Neural cell (in vitro differentiated cells): ENCODE measurements around the gene TNS4. TPM values are rescaled to one million over a fixed set of nuclear protein-coding genes. Genes with fewer than 3 reads are reported as not detected.

Source experiments
- H2AFZ ChIP-seq: fragments of 200-600, 300-800 bp; sonication (generic), shearing (Covaris generic); 2 replicates; pipeline ENCODE4 v1.6.0; 2014; ENCODE audit warnings: low read depth, mild to moderate bottlenecking, antibody characterized with exemption, low read length, moderate library complexity
- H3F3A ChIP-seq: fragments of 200-600 bp; shearing (Covaris generic); 2 replicates; pipeline ENCODE4 v1.6.1; 2016; ENCODE audit warnings: mild to moderate bottlenecking, moderate library complexity, mixed read lengths, antibody characterized with exemption, low read length; ENCODE audit not compliant: insufficient read depth, poor library complexity, severe bottlenecking
- H3K27ac ChIP-seq: fragments of 200-600, 300-800 bp; sonication (generic), shearing (Covaris generic); 2 replicates; pipeline ENCODE4 v1.5.1; 2014; ENCODE audit warnings: mild to moderate bottlenecking, low read length, moderate library complexity
- H3K27me3 ChIP-seq: fragments of 300-800, 200-600 bp; sonication (generic), shearing (Covaris generic); 2 replicates; pipeline ENCODE4 v1.6.0; 2014; ENCODE audit warnings: mild to moderate bottlenecking, low read depth, low read length, moderate library complexity; ENCODE audit not compliant: insufficient read depth
- H3K36me3 ChIP-seq: fragments of 300-800, 200-600 bp; sonication (generic), shearing (Covaris generic); 2 replicates; pipeline ENCODE4 v1.5.1; 2014; ENCODE audit warnings: mild to moderate bottlenecking, antibody characterized with exemption, low read length, moderate library complexity; ENCODE audit not compliant: insufficient read depth
- H3K4me2 ChIP-seq: fragments of 300-800, 200-600 bp; sonication (generic), shearing (Covaris generic); 2 replicates; pipeline ENCODE4 v1.6.0; 2014; ENCODE audit warnings: mild to moderate bottlenecking, low read length
- H3K4me3 ChIP-seq: fragments of 300-800, 200-600 bp; sonication (generic), shearing (Covaris generic); 2 replicates; pipeline ENCODE4 v1.5.1; 2014; ENCODE audit warnings: mild to moderate bottlenecking, low read length, moderate library complexity
- H3K79me2 ChIP-seq: fragments of 200-600 bp; shearing (Covaris generic); replicated peaks from 2 replicates; pipeline ENCODE4 v1.6.0; 2014; ENCODE audit warnings: mild to moderate bottlenecking, low read length, moderate library complexity; ENCODE audit not compliant: insufficient read depth
- H3K9ac ChIP-seq: fragments of 300-800, 200-600 bp; sonication (generic), shearing (Covaris generic); 2 replicates; pipeline ENCODE4 v1.6.1; 2016; ENCODE audit warnings: mild to moderate bottlenecking, low read length, mixed read lengths
- H3K9me2 ChIP-seq: fragments of 200-600 bp; shearing (Covaris generic); 2 replicates; pipeline ENCODE4 v1.6.1; 2016; ENCODE audit warnings: mild to moderate bottlenecking, low read length, mixed read lengths; ENCODE audit not compliant: insufficient read depth
- H3K9me3 ChIP-seq: fragments of 200-600, 300-800 bp; sonication (generic), shearing (Covaris generic); 2 replicates; pipeline ENCODE4 v1.6.1; 2016; ENCODE audit warnings: mild to moderate bottlenecking, mixed run types, low read length, moderate library complexity, mixed read lengths
- H4K20me1 ChIP-seq: fragments of 200-600 bp; shearing (Covaris generic); 2 replicates; pipeline ENCODE4 v1.6.1; 2016; ENCODE audit warnings: mild to moderate bottlenecking, mixed run types; ENCODE audit not compliant: insufficient read depth
- EP300 ChIP-seq: fragments of 450-650 bp; conservative IDR thresholded peaks from 2 replicates; pipeline ENCODE4 v1.6.1; 2014; ENCODE audit warnings: antibody characterized with exemption, mild to moderate bottlenecking, moderate library complexity; ENCODE audit not compliant: poor library complexity, severe bottlenecking
- EZH2 ChIP-seq: fragments of 200-600, 300-800 bp; shearing (Covaris generic), sonication (generic); IDR thresholded peaks from 2 replicates; pipeline ENCODE4 v1.6.1; 2014; ENCODE audit warnings: antibody characterized with exemption, low read length, borderline replicate concordance, mild to moderate bottlenecking; ENCODE audit not compliant: insufficient read depth, poor library complexity, severe bottlenecking
- MXI1 ChIP-seq: fragments of 450-650 bp; conservative IDR thresholded peaks from 2 replicates; pipeline ENCODE4 v1.6.1; 2014; ENCODE audit warnings: antibody characterized with exemption, mild to moderate bottlenecking; ENCODE audit not compliant: poor library complexity, severe bottlenecking
- POLR2AphosphoS5 ChIP-seq: IDR thresholded peaks from 2 replicates; pipeline ENCODE4 v1.6.1; 2012
- RAD21 ChIP-seq: fragments of 450-650 bp; conservative IDR thresholded peaks from 2 replicates; pipeline ENCODE4 v1.6.1; 2014; ENCODE audit warnings: antibody characterized with exemption, mild to moderate bottlenecking, moderate library complexity
- SMC3 ChIP-seq: fragments of 450-650 bp; conservative IDR thresholded peaks from 2 replicates; pipeline ENCODE4 v1.6.1; 2014; ENCODE audit warnings: antibody characterized with exemption, mild to moderate bottlenecking, moderate library complexity; ENCODE audit not compliant: poor library complexity
- TAF1 ChIP-seq: IDR thresholded peaks from 2 replicates; pipeline ENCODE4 v1.6.1; 2012; ENCODE audit warnings: low read depth
- polyA plus RNA-seq: library from polyadenylated mRNA; depleted of rRNA; stranded (reverse); fragments of >200 nt; gene quantifications from 2 replicates; pipeline ENCODE4 v1.2.3, GENCODE V29; 2014
- TF ChIP-seq, protein P1 (sequence below): IDR thresholded peaks from 2 replicates; pipeline ENCODE4 v1.6.1; 2012; ENCODE audit warnings: borderline replicate concordance
- TF ChIP-seq, protein P2 (sequence below): fragments of 450-650 bp; IDR thresholded peaks from 2 replicates; pipeline ENCODE4 v1.5.1; 2014; ENCODE audit warnings: antibody characterized with exemption, mild to moderate bottlenecking, moderate library complexity; ENCODE audit not compliant: poor library complexity, severe bottlenecking

TNS4 gene
- polyA plus RNA-seq, 1 donor from 2014 or later: not detected

DNA sequence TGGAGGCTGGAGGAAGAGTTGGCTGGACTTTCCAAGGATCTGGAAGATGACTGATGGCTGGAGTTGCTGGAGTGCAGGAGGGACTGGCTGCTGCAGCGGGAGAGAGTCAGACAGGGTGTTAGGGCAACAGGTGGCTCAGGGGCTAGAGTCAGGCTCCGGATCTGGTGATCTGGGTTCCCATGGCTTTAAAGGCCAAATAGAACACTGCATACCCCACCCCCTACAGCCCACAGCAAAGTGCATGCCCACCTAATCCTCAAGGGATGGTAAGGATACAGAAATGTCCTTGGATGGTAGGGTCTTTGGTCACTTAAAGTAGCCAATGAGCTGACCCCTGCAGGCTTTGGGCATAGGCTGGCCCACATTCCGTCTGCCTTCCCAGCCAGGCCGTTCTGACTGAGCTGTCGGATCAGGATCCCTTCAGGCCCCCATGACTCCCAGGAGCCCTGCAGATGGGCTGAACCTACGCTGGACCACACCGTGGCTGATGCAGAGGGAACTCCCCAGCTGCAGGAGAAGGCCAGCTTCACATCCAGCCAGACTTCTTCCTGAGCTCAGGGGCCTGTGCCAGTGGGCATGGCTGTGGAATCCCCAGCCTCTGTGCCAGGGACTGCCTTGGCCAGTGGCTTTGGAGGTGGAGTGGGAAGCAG, 13.9 kb downstream of the TNS4 start:
- Histone ChIP-seq H3K9me2 (no peaks in the 10 kb centered on the region), H4K20me1 (no peaks in the 10 kb centered on the region), H3K9ac (no peak overlapping the region), H3F3A (no peaks in the 10 kb centered on the region), H3K27ac (no peak overlapping the region), H3K4me2 (no peak overlapping the region), H3K4me3 (no peak overlapping the region), H3K27me3 (no peaks in the 10 kb centered on the region), H2AFZ (no peak overlapping the region), H3K9me3 (no peaks in the 10 kb centered on the region), H3K79me2 (no peaks in the 10 kb centered on the region), H3K36me3 (no peaks in the 10 kb centered on the region)
- TF ChIP-seq EP300 (no peak), SMC3 (no peak), POLR2AphosphoS5 (no peak), EZH2 (no peak), MXI1 (no peak), TAF1 (no peak), RAD21 (no peak)
- TF ChIP-seq, protein P1, sequence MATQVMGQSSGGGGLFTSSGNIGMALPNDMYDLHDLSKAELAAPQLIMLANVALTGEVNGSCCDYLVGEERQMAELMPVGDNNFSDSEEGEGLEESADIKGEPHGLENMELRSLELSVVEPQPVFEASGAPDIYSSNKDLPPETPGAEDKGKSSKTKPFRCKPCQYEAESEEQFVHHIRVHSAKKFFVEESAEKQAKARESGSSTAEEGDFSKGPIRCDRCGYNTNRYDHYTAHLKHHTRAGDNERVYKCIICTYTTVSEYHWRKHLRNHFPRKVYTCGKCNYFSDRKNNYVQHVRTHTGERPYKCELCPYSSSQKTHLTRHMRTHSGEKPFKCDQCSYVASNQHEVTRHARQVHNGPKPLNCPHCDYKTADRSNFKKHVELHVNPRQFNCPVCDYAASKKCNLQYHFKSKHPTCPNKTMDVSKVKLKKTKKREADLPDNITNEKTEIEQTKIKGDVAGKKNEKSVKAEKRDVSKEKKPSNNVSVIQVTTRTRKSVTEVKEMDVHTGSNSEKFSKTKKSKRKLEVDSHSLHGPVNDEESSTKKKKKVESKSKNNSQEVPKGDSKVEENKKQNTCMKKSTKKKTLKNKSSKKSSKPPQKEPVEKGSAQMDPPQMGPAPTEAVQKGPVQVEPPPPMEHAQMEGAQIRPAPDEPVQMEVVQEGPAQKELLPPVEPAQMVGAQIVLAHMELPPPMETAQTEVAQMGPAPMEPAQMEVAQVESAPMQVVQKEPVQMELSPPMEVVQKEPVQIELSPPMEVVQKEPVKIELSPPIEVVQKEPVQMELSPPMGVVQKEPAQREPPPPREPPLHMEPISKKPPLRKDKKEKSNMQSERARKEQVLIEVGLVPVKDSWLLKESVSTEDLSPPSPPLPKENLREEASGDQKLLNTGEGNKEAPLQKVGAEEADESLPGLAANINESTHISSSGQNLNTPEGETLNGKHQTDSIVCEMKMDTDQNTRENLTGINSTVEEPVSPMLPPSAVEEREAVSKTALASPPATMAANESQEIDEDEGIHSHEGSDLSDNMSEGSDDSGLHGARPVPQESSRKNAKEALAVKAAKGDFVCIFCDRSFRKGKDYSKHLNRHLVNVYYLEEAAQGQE: no peak
- TF ChIP-seq, protein P2, sequence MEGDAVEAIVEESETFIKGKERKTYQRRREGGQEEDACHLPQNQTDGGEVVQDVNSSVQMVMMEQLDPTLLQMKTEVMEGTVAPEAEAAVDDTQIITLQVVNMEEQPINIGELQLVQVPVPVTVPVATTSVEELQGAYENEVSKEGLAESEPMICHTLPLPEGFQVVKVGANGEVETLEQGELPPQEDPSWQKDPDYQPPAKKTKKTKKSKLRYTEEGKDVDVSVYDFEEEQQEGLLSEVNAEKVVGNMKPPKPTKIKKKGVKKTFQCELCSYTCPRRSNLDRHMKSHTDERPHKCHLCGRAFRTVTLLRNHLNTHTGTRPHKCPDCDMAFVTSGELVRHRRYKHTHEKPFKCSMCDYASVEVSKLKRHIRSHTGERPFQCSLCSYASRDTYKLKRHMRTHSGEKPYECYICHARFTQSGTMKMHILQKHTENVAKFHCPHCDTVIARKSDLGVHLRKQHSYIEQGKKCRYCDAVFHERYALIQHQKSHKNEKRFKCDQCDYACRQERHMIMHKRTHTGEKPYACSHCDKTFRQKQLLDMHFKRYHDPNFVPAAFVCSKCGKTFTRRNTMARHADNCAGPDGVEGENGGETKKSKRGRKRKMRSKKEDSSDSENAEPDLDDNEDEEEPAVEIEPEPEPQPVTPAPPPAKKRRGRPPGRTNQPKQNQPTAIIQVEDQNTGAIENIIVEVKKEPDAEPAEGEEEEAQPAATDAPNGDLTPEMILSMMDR: no peak

DNA sequence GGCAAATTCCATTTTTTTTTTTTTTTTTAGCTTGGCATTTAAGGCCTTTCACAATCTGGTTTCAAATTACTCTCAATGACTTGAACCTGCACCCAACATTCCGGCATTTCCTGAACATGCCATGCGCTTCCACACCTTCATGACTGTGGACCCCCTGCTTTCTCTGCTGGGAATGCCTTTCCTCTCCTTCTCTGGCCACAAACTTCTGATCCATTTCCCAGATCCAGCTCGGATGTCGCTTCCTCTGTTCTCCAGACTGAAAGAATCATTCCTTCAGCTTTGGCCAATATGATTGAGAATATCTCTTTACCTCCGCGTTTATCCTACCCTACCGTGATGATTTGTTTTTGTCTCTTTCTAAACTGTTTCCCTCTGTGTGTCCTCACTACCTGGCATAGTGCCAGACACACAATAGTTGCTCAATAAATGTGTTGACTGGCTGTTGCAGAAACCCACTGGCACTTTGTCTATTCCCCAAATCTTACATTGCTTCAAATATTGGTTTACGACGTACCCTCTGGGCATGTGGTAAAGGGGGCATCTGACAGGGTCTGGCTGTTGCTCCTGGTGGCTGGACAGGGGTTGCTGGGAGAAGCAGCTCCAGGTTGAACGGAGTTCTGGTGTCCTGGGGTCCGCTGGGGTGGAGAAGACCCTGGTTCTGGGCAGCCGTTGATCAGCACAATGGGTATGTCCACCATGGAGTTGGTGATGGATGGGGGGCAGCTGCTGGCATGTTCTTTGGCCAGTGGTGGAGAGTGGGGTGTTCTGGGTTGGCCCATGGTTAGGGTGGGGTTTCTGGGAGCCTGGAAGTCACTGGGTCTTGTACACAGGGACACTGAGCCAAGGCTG, 14.7 kb downstream of the TNS4 start:
- no peak overlapping the region for H2AFZ ChIP-seq
- H3K4me3 ChIP-seq: no peak overlapping the region
- no peaks in the 10 kb centered on the region for H3F3A ChIP-seq
- H3K4me2 ChIP-seq: no peak overlapping the region
- H3K9me3 ChIP-seq: no peaks in the 10 kb centered on the region
- no peak for TF ChIP-seq TAF1
- TF ChIP-seq MXI1: no peak
- TF ChIP-seq, protein P1: no peak
- TF ChIP-seq EZH2: no peak
- TF ChIP-seq, protein P2: no peak
- TF ChIP-seq RAD21: no peak
- no peak for TF ChIP-seq EP300
- TF ChIP-seq SMC3: no peak
- no peak for TF ChIP-seq POLR2AphosphoS5
- no peaks in the 10 kb centered on the region for H3K9me2 ChIP-seq
- no peaks in the 10 kb centered on the region for H3K27me3 ChIP-seq
- H3K27ac ChIP-seq: no peak overlapping the region
- H3K9ac ChIP-seq: no peak overlapping the region
- no peaks in the 10 kb centered on the region for H3K36me3 ChIP-seq
- H3K79me2 ChIP-seq: no peaks in the 10 kb centered on the region
- no peaks in the 10 kb centered on the region for H4K20me1 ChIP-seq
